Activated CD8-positive, alpha-beta memory T cell treated with anti-CD3 and anti-CD28 coated beads for 48 hours (primary cell): ENCODE measurements around the gene VAMP4.
A peak's percentile ranks its signal among the peaks of the same experiment; 100 is the strongest.
"Not testable (repeated sequence)": the region's sequence is repeated elsewhere in the genome, so short reads cannot be mapped to it uniquely, and the experiment has no call there.

ENCODE experiments used
- DNase-seq, 3 experiments: peaks; one replicate each; pipeline ENCODE4 v3.0.0-alpha.2; 2020; ENCODE audit warnings: low read depth in 2 of 3, low spot score in 2 of 3

Gene VAMP4

GRCh38 chr1:171702598-171702997, 39.3 kb downstream of the VAMP4 start:
- no peak for DNase-seq

GRCh38 chr1:171699531-171699930, 42.3 kb downstream of the VAMP4 start:
- no peak for DNase-seq

GRCh38 chr1:171695772-171696171, 46.1 kb downstream of the VAMP4 start:
- not testable (repeated sequence) for DNase-seq

- not testable (repeated sequence) for DNase-seq
Observed at GRCh38 chr1:171693541-171693940, 48.3 kb downstream of the VAMP4 start.

GRCh38 chr1:171683870-171684269, 58.0 kb downstream of the VAMP4 start:
- DNase-seq, result no peak

GRCh38 chr1:171680339-171680738, 61.5 kb downstream of the VAMP4 start:
- DNase-seq, result no peak

GRCh38 chr1:171676823-171677222, 65.0 kb downstream of the VAMP4 start:
- DNase-seq, result no peak

- no peak for DNase-seq
Observed at GRCh38 chr1:171674431-171675405, 67.1 kb downstream of the VAMP4 start.

- no peak for DNase-seq
Observed at GRCh38 chr1:171670739-171671138, 71.1 kb downstream of the VAMP4 start.

GRCh38 chr1:171668372-171668771, 73.5 kb downstream of the VAMP4 start:
- DNase-seq, result no peak

- DNase-seq, result no peak
Observed at GRCh38 chr1:171666114-171666769, 75.6 kb downstream of the VAMP4 start.

GRCh38 chr1:171664976-171665375, 76.9 kb downstream of the VAMP4 start:
- no peak for DNase-seq

GRCh38 chr1:171663854-171664575, 77.8 kb downstream of the VAMP4 start:
- no peak for DNase-seq

- DNase-seq, result no peak
Observed at GRCh38 chr1:171663036-171663853, 78.6 kb downstream of the VAMP4 start.

- DNase-seq, result no peak
Observed at GRCh38 chr1:171661076-171661650, 80.7 kb downstream of the VAMP4 start.

GRCh38 chr1:171656206-171656605, 85.7 kb downstream of the VAMP4 start:
- DNase-seq, result not testable (repeated sequence)

- no peak for DNase-seq
Observed at GRCh38 chr1:171655746-171656116, 86.1 kb downstream of the VAMP4 start.

- DNase-seq, result peak; percentile 43 to 74 (median 57)
Observed at GRCh38 chr1:171654942-171655745, 86.7 kb downstream of the VAMP4 start.

- DNase-seq, result no peak
Observed at GRCh38 chr1:171654201-171654941, 87.5 kb downstream of the VAMP4 start.
